ENCODE data around the gene DHX58. TPM values are rescaled to one million over a fixed set of nuclear protein-coding genes. Genes with fewer than 3 reads are reported as not detected.
A peak's percentile ranks its signal among the peaks of the same experiment; 100 is the strongest.

DHX58 gene
- total RNA-seq, 6 experiments from 2014 or later, result 9.0 to 27.9 (median 19.6) TPM

- Histone ChIP-seq H3K27ac (no peak overlapping the region), H3K9me3 (no peaks in the 10 kb centered on the region), H3K36me3 (no peaks in the 10 kb centered on the region), H3K27me3 (no peaks in the 10 kb centered on the region), H3K4me1 (peaks cover 0 to 35% (median 0%) of the 10 kb centered on the region in 4 donors), H3K4me3 (no peak overlapping the region)
- intact Hi-C loops (cut with DNase I), result no loop called here
- ATAC-seq (no peak), DNase-seq (no peak)
- 93% methylated on average over 7 of the region's 8 CpGs for WGBS (ENCODE audit: insufficient coverage, low coverage, low lambda C conversion rate, missing lambda C conversion rate)
- TF ChIP-seq CTCF (IDR thresholded peaks at IDR 0.05) (no peak), POLR2A (IDR thresholded peaks at IDR 0.05) (no peak)
Measured at GRCh38 chr17:42088736-42089135, 23.8 kb downstream of the DHX58 start.

GRCh38 chr17:42087736-42088705 lies 24.5 kb downstream of the DHX58 start:
- Histone ChIP-seq H3K36me3 (no peaks in the 10 kb centered on the region), H3K27ac (peak overlapping the region in 1 of 3 donors; percentile 26), H3K27me3 (no peaks in the 10 kb centered on the region), H3K9me3 (no peaks in the 10 kb centered on the region), H3K4me3 (no peak overlapping the region), H3K4me1 (peaks cover 0 to 35% (median 0%) of the 10 kb centered on the region in 4 donors)
- TF ChIP-seq POLR2A (IDR thresholded peaks at IDR 0.05) (no peak), CTCF (IDR thresholded peaks at IDR 0.05) (no peak)
- intact Hi-C loops (cut with DNase I), result no loop called here
- ATAC-seq, result peak; percentile 33 to 57 (median 50)
- WGBS (ENCODE audit: insufficient coverage, low coverage, low lambda C conversion rate, missing lambda C conversion rate), result 40% methylated on average over 6 of the region's 20 CpGs
- DNase-seq, result no peak

- no peaks in the 10 kb centered on the region for H3K27me3 ChIP-seq
- peaks cover 0 to 33% (median 0%) of the 10 kb centered on the region in 4 donors for H3K4me1 ChIP-seq
- DNase-seq (no peak), ATAC-seq (peak in 2 of 4 donors; percentile 18 to 40)
- H3K9me3 ChIP-seq, result no peaks in the 10 kb centered on the region
- H3K4me3 ChIP-seq, result no peak overlapping the region
- intact Hi-C loops (cut with DNase I), result no loop called here
- H3K36me3 ChIP-seq, result no peaks in the 10 kb centered on the region
- 53% methylated on average over 7 of the region's 7 CpGs for WGBS (ENCODE audit: insufficient coverage, low coverage, low lambda C conversion rate, missing lambda C conversion rate)
- TF ChIP-seq CTCF (IDR thresholded peaks at IDR 0.05) (no peak), POLR2A (IDR thresholded peaks at IDR 0.05) (no peak)
- H3K27ac ChIP-seq, result peak overlapping the region in 1 of 3 donors; percentile 26
Measured at GRCh38 chr17:42087042-42087701, 25.3 kb downstream of the DHX58 start.

- DNase-seq (no peak), ATAC-seq (peak in 1 of 4 donors; percentile 19)
- intact Hi-C loops (cut with DNase I), result no loop called here
- no peak overlapping the region for H3K4me3 ChIP-seq
- no peak for TF ChIP-seq POLR2A (IDR thresholded peaks at IDR 0.05)
- no peak for TF ChIP-seq CTCF (IDR thresholded peaks at IDR 0.05)
- 93% methylated on average over 2 of the region's 9 CpGs for WGBS (ENCODE audit: insufficient coverage, low coverage, low lambda C conversion rate, missing lambda C conversion rate)
- no peak overlapping the region for H3K27ac ChIP-seq
- no peaks in the 10 kb centered on the region for H3K27me3 ChIP-seq
- no peaks in the 10 kb centered on the region for H3K9me3 ChIP-seq
- H3K4me1 ChIP-seq, result peaks cover 0 to 3% (median 0%) of the 10 kb centered on the region in 4 donors
- no peaks in the 10 kb centered on the region for H3K36me3 ChIP-seq
Measured at GRCh38 chr17:42081516-42082129, 30.9 kb downstream of the DHX58 start.
